MCF 10A (cell line): ENCODE data around the gene TRIM9. TPM values are rescaled to one million over a fixed set of nuclear protein-coding genes. Genes with fewer than 3 reads are reported as not detected.

Experiments
- BruUV-seq: library from RNA; stranded (reverse); fragments of 400-500 nt; replicated peaks from 2 replicates; lab custom pipeline; 2021; lab: Mats Ljungman, UMichigan
- CTCF ChIA-PET: fragments of 300-600 bp; sonication (Branson Sonifier 250); formaldehyde crosslinking; extraction: SDS; loops from one replicate; lab custom pipeline; 2021; ENCODE audit warnings: antibody characterized with exemption, inconsistent platforms; lab: Yijun Ruan, JAX
- POLR2A ChIA-PET: fragments of 300-600, 350-650 bp; sonication (Branson Sonifier 250); formaldehyde crosslinking; extraction: SDS; loops from one replicate; lab custom pipeline; 2020; ENCODE audit warnings: antibody characterized with exemption, inconsistent platforms; lab: Yijun Ruan, JAX
- DNase-seq: peaks from one replicate; pipeline ENCODE4 v3.0.0-alpha.2; 2018; ENCODE audit not compliant: unreplicated experiment
- H3K27ac Mint-ChIP-seq: one replicate; pipeline ENCODE4 v1.8.0; 2022; ENCODE audit warnings: mild to moderate bottlenecking, low read depth, mixed read lengths; ENCODE audit not compliant: unreplicated experiment
- H3K27me3 Mint-ChIP-seq: one replicate; pipeline ENCODE4 v1.8.0; 2022; ENCODE audit warnings: mixed read lengths; ENCODE audit not compliant: insufficient read depth, unreplicated experiment
- H3K36me3 Mint-ChIP-seq: one replicate; pipeline ENCODE4 v1.8.0; 2022; ENCODE audit warnings: mild to moderate bottlenecking, moderate library complexity, mixed read lengths; ENCODE audit not compliant: insufficient read depth, unreplicated experiment
- H3K4me1 Mint-ChIP-seq: one replicate; pipeline ENCODE4 v1.8.0; 2022; ENCODE audit warnings: mixed read lengths; ENCODE audit not compliant: insufficient read depth, unreplicated experiment
- H3K4me3 Mint-ChIP-seq: one replicate; pipeline ENCODE4 v1.8.0; 2022; ENCODE audit warnings: mild to moderate bottlenecking, moderate library complexity, mixed read lengths; ENCODE audit not compliant: unreplicated experiment
- H3K9me3 Mint-ChIP-seq: one replicate; pipeline ENCODE4 v1.8.0; 2022; ENCODE audit warnings: mixed read lengths; ENCODE audit not compliant: unreplicated experiment
- CTCF ChIP-seq: fragments of 200-600 bp; IDR thresholded peaks from one replicate; pipeline ENCODE4 v1.8.0; 2022; ENCODE audit warnings: antibody characterized with exemption, mild to moderate bottlenecking; ENCODE audit not compliant: unreplicated experiment
- intact Hi-C: fragments of 100-400 bp; cut with micrococcal nuclease; formaldehyde crosslinking; loops from 2 replicates; pipeline ENCODE4 v1.14.1; 2022
- total RNA-seq: library from RNA; stranded (reverse); gene quantifications from 2 replicates; pipeline ENCODE4 v1.2.3, GENCODE V29; 2022

The TRIM9 gene
- total RNA-seq, 1 experiment from 2014 or later, result 0.19 TPM

GRCh38 chr14:51117593-51117992 lies 22.7 kb upstream of the TRIM9 start:
- no peak overlapping the region for H3K4me3 Mint-ChIP-seq

GRCh38 chr14:51116682-51117081 lies 21.8 kb upstream of the TRIM9 start:
- H3K4me3 Mint-ChIP-seq, result no peak overlapping the region
- no peaks in the 10 kb centered on the region for H3K27me3 Mint-ChIP-seq
- H3K9me3 Mint-ChIP-seq, result no peaks in the 10 kb centered on the region
- intact Hi-C loops, result no loop called here
- no peak for DNase-seq
- peaks cover 2% of the 10 kb centered on the region for H3K4me1 Mint-ChIP-seq
- POLR2A ChIA-PET, result interaction anchor here (1.1 kb wide), 1 partner anchor 8 kb away, joined by 3 read pairs; no protein-coding TSS in a partner anchor
- TF ChIP-seq CTCF, result no peak
- H3K27ac Mint-ChIP-seq, result no peak overlapping the region
- BruUV-seq, result no TSS peak
- CTCF ChIA-PET, result interaction anchor here (1.9 kb wide), 1 partner anchor 8 kb away, joined by 4 read pairs; no protein-coding TSS in a partner anchor
- no peaks in the 10 kb centered on the region for H3K36me3 Mint-ChIP-seq

More at GRCh38 chr14:51117593-51117992, 22.7 kb upstream of the TRIM9 start:
- Mint-ChIP-seq H3K4me1 (peaks cover 11% of the 10 kb centered on the region), H3K36me3 (no peaks in the 10 kb centered on the region), H3K9me3 (no peaks in the 10 kb centered on the region), H3K27ac (no peak overlapping the region), H3K27me3 (no peaks in the 10 kb centered on the region)
- no TSS peak for BruUV-seq
- ChIA-PET CTCF (interaction anchor here (1.9 kb wide), 1 partner anchor 164 kb away, joined by 5 read pairs; no protein-coding TSS in a partner anchor), POLR2A (interaction anchor here (0.8 to 1.6 kb wide), 2 partner anchors 19 to 22 kb away, joined by 3 to 5 read pairs; partner anchors contain the start of gene TRIM9)
- TF ChIP-seq CTCF, result no peak
- intact Hi-C loops, result no loop called here
- DNase-seq, result no peak

GRCh38 chr14:51109651-51110050 lies 14.7 kb upstream of the TRIM9 start:
- no peak for DNase-seq
- BruUV-seq, result no TSS peak
- H3K27me3 Mint-ChIP-seq, result peaks cover 16% of the 10 kb centered on the region
- intact Hi-C loops, result no loop called here
- H3K4me3 Mint-ChIP-seq, result no peak overlapping the region
- H3K9me3 Mint-ChIP-seq, result no peaks in the 10 kb centered on the region
- POLR2A ChIA-PET, result no interaction called here
- no peak overlapping the region for H3K27ac Mint-ChIP-seq
- no peaks in the 10 kb centered on the region for H3K4me1 Mint-ChIP-seq
- TF ChIP-seq CTCF, result no peak
- CTCF ChIA-PET, result no interaction called here
- H3K36me3 Mint-ChIP-seq, result no peaks in the 10 kb centered on the region

GRCh38 chr14:51107801-51108200 lies 12.9 kb upstream of the TRIM9 start:
- TF ChIP-seq CTCF, result no peak
- no TSS peak for BruUV-seq
- no peaks in the 10 kb centered on the region for H3K4me1 Mint-ChIP-seq
- DNase-seq, result no peak
- no peak overlapping the region for H3K4me3 Mint-ChIP-seq
- no peaks in the 10 kb centered on the region for H3K9me3 Mint-ChIP-seq
- H3K36me3 Mint-ChIP-seq, result no peaks in the 10 kb centered on the region
- intact Hi-C loops, result no loop called here
- POLR2A ChIA-PET, result interaction anchor here (1.3 to 2.3 kb wide), 2 partner anchors 12 to 19 kb away, joined by 3 to 11 read pairs; partner anchors contain the start of gene TRIM9
- peaks cover 35% of the 10 kb centered on the region for H3K27me3 Mint-ChIP-seq
- H3K27ac Mint-ChIP-seq, result no peak overlapping the region
- CTCF ChIA-PET, result interaction anchor here (1.5 kb wide), 1 partner anchor 153 kb away, joined by 4 read pairs; no protein-coding TSS in a partner anchor
